Upper lobe of left lung (tissue), 6 donors: Measurements from ENCODE around the gene CFAP45. TPM values are rescaled to one million over a fixed set of nuclear protein-coding genes. Genes with fewer than 3 reads are reported as not detected.

Experiments used
- ATAC-seq, 2 donors: fragments of 200-7000 bp; cut with Tn5 transposase; one replicate each; pipeline ENCODE4 v1.9.1; 2022; ENCODE audit warnings: mild to moderate bottlenecking in 2 of 2, moderate library complexity in 2 of 2; ENCODE audit not compliant: low FRiP score in 2 of 2
- DNase-seq, 2 donors: peaks; one replicate each; pipeline ENCODE4 v3.0.0-alpha.2; 2019 to 2020
- H3K27ac ChIP-seq, 4 donors: fragments of 200-600 bp; sonication (generic); one replicate each; pipeline ENCODE4 v1.5.1; 2016 to 2019
- H3K27me3 ChIP-seq, 4 donors: fragments of 200-600 bp; sonication (generic); one replicate each; pipeline ENCODE4 v1.5.1; 2017 to 2019
- H3K36me3 ChIP-seq, 4 donors: fragments of 200-600 bp; sonication (generic); one replicate each; pipeline ENCODE4 v1.5.1; 2016 to 2019
- H3K4me1 ChIP-seq, 4 donors: fragments of 200-600 bp; sonication (generic); one replicate each; pipeline ENCODE4 v1.5.1; 2018 to 2019
- H3K4me3 ChIP-seq, 4 donors: fragments of 200-600 bp; sonication (generic); one replicate each; pipeline ENCODE4 v1.5.1; 2017 to 2019; ENCODE audit warnings: mild to moderate bottlenecking in 2 of 4, moderate library complexity in 1 of 4
- H3K9me3 ChIP-seq, 4 donors: fragments of 200-600 bp; sonication (generic); one replicate each; pipeline ENCODE4 v1.5.1; 2018 to 2019
- EP300 ChIP-seq, 4 donors: sonication (generic); formaldehyde crosslinking; IDR thresholded peaks; one replicate each; pipeline ENCODE4 v1.5.1; 2017; ENCODE audit warnings: antibody characterized with exemption in 4 of 4, control low read depth in 2 of 4
- POLR2A ChIP-seq, 4 donors: fragments of 450-650 bp; IDR thresholded peaks; one replicate each; pipeline ENCODE4 v1.5.1; 2016 to 2017; ENCODE audit warnings: antibody characterized with exemption in 4 of 4, mild to moderate bottlenecking in 2 of 4
- POLR2AphosphoS5 ChIP-seq, 2 donors: sonication (generic); formaldehyde crosslinking; IDR thresholded peaks; one replicate each; pipeline ENCODE4 v1.5.1; 2017; ENCODE audit warnings: antibody characterized with exemption in 2 of 2
- WGBS, 2 donors: methylation state at CpG; one replicate each; pipeline ENCODE4 v1.1.5; 2017 to 2018; 5-methylcytosine and 5-hydroxymethylcytosine counted together
- total RNA-seq, 6 donors: library from RNA; depleted of rRNA in 4 of 6; stranded (reverse); fragments of >200 nt in 4 of 6; gene quantifications; one replicate each; pipeline versions ENCODE4 v1.1.0 to v1.2.1, GENCODE V29; 2016 to 2021
- TF ChIP-seq, protein P1 (sequence below), 6 experiments: fragments of 450-650 bp in 4 of 6; fragments of 200-600 bp in 2 of 6; sonication (generic) in 2 of 6; IDR thresholded peaks; one replicate each; pipeline ENCODE4 v1.5.1; 2016 to 2019; ENCODE audit warnings: antibody characterized with exemption in 6 of 6
- donor health status: DM: no; HTN: no; CAD: no; lungs with moderate emphysema.
- donor health status: DM: no; HTN: yes; CAD: no; lungs with severe emphysema.

CFAP45 gene
- total RNA-seq, 6 donors from 2014 or later = 1.2 to 34.6 (median 9.0) TPM

DNA sequence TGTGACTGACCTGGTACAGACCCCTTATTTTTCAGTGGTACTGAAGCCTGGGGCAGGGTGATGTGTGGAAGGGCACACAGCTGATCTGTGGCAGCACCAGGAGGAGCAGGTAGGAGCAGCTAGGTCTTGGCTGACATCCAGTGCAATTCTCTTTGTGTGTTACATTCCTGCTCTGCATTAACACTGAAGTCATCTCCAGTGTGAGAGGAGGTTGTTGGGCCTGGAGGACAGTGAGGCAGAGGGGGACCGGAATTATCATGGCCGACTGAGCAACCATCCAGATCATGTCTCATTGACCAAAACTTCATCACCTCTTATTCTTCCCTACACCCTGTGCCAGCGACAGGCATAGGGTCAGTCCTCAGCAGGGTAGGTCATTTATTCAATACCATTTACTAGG, 71.8 kb downstream of the CFAP45 start:
- Histone ChIP-seq H3K36me3 (no peaks in the 10 kb centered on the region), H3K4me1 (peaks cover 7 to 34% (median 23%) of the 10 kb centered on the region in 4 donors), H3K27me3 (no peaks in the 10 kb centered on the region), H3K27ac (peak overlapping the region in 1 of 4 donors; percentile 31), H3K9me3 (no peaks in the 10 kb centered on the region), H3K4me3 (peak overlapping the region in 1 of 4 donors; percentile 37)
- no peak for TF ChIP-seq POLR2A (IDR thresholded peaks at IDR 0.05)
- TF ChIP-seq POLR2AphosphoS5 (IDR thresholded peaks at IDR 0.05) = no peak
- TF ChIP-seq EP300 (IDR thresholded peaks at IDR 0.05) = no peak
- DNase-seq (no peak), ATAC-seq (no peak)
- WGBS, 2 donors = 67 to 96% methylated on average over 3 of the region's 3 CpGs

- 74 to 86% methylated on average over 3 of the region's 3 CpGs for WGBS, 2 donors
- no peaks in the 10 kb centered on the region for H3K9me3 ChIP-seq
- TF ChIP-seq EP300 (IDR thresholded peaks at IDR 0.05) = no peak
- TF ChIP-seq POLR2A (IDR thresholded peaks at IDR 0.05) = no peak
- TF ChIP-seq POLR2AphosphoS5 (IDR thresholded peaks at IDR 0.05) = no peak
- TF ChIP-seq, protein P1, sequence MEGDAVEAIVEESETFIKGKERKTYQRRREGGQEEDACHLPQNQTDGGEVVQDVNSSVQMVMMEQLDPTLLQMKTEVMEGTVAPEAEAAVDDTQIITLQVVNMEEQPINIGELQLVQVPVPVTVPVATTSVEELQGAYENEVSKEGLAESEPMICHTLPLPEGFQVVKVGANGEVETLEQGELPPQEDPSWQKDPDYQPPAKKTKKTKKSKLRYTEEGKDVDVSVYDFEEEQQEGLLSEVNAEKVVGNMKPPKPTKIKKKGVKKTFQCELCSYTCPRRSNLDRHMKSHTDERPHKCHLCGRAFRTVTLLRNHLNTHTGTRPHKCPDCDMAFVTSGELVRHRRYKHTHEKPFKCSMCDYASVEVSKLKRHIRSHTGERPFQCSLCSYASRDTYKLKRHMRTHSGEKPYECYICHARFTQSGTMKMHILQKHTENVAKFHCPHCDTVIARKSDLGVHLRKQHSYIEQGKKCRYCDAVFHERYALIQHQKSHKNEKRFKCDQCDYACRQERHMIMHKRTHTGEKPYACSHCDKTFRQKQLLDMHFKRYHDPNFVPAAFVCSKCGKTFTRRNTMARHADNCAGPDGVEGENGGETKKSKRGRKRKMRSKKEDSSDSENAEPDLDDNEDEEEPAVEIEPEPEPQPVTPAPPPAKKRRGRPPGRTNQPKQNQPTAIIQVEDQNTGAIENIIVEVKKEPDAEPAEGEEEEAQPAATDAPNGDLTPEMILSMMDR (IDR thresholded peaks at IDR 0.05) = no peak
- peak overlapping the region in 3 of 4 donors; percentile 51 to 70 (median 66) for H3K27ac ChIP-seq
- H3K4me3 ChIP-seq = peak overlapping the region in 3 of 4 donors; percentile 8 to 37 (median 30)
- H3K4me1 ChIP-seq = peaks cover 7 to 36% (median 23%) of the 10 kb centered on the region in 4 donors
- DNase-seq = no peak
- no peaks in the 10 kb centered on the region for H3K27me3 ChIP-seq
- no peaks in the 10 kb centered on the region for H3K36me3 ChIP-seq
- ATAC-seq = no peak
These were observed 72.4 kb downstream of the CFAP45 start for GRCh38 chr1:159827549-159827948.

- H3K4me3 ChIP-seq = peak overlapping the region in 3 of 4 donors; percentile 8 to 37 (median 30)
- H3K36me3 ChIP-seq = no peaks in the 10 kb centered on the region
- no peak for ATAC-seq
- H3K9me3 ChIP-seq = no peaks in the 10 kb centered on the region
- no peaks in the 10 kb centered on the region for H3K27me3 ChIP-seq
- 84 to 89% methylated on average over 6 of the region's 6 CpGs for WGBS, 2 donors
- peak overlapping the region in 3 of 4 donors; percentile 51 to 70 (median 66) for H3K27ac ChIP-seq
- peaks cover 7 to 36% (median 23%) of the 10 kb centered on the region in 4 donors for H3K4me1 ChIP-seq
- TF ChIP-seq POLR2A (IDR thresholded peaks at IDR 0.05) = no peak
- TF ChIP-seq POLR2AphosphoS5 (IDR thresholded peaks at IDR 0.05) = no peak
- TF ChIP-seq, protein P1 (IDR thresholded peaks at IDR 0.05) = no peak
- TF ChIP-seq EP300 (IDR thresholded peaks at IDR 0.05) = no peak
- no peak for DNase-seq
These were observed 72.9 kb downstream of the CFAP45 start for GRCh38 chr1:159827102-159827490.

DNA sequence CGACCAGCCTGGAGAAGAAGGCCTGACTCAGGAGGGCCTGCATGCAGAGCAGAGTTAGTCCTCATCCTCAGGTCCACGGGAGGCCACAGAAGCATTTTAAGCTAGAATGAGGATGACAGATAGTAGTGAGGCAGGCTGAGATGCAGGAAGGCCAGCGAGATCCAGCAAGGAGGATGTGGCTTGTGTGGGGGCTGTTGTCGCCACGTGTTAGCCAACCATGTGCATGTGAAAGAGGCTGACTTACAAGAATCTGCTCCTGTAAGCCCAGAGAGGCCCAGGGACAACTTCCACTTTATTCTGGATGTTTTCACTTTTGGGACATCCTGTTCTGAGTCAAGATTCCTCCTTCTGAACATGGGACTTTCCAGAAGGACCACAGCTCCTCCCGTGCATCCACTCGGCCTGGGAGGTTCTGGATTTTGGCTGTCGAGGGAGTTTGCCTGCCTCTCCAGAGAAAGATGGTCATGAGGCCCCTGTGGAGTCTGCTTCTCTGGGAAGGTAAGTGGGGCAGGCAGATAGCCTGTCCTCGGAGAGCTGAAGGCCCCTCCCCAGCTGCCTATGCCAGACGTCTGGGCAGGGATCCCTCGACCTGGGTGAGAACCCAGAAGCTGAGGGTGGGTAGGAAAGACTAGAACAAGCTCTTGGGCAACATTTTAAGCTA, 73.4 kb downstream of the CFAP45 start, which contains the start of gene SLAMF8:
Gene SLAMF8 (plus strand): TSS at position 433 of the 661 bp plus-strand sequence. CDS start 26 bp downstream, at position 459.
- Histone ChIP-seq H3K36me3 (no peaks in the 10 kb centered on the region), H3K9me3 (no peaks in the 10 kb centered on the region), H3K27ac (peak within 1 kb of the TSS in 3 of 4 donors; percentile 51 to 70 (median 66)), H3K4me3 (peak within 1 kb of the TSS in 3 of 4 donors; percentile 8 to 37 (median 30)), H3K4me1 (peaks cover 7 to 36% (median 23%) of the 10 kb centered on the region in 4 donors), H3K27me3 (no peaks in the 10 kb centered on the region)
- ATAC-seq = peak in 1 of 2 donors; percentile 66
- DNase-seq = peak in 1 of 2 donors; percentile 76
- 49 to 65% methylated on average over 11 of the region's 11 CpGs for WGBS, 2 donors
- TF ChIP-seq POLR2AphosphoS5 (IDR thresholded peaks at IDR 0.05) (peak in 1 of 2 donors; percentile 33), EP300 (IDR thresholded peaks at IDR 0.05) (no peak), POLR2A (IDR thresholded peaks at IDR 0.05) (peak in 1 of 4 donors; percentile 38)
- TF ChIP-seq, protein P1 (IDR thresholded peaks at IDR 0.05) = no peak

DNA sequence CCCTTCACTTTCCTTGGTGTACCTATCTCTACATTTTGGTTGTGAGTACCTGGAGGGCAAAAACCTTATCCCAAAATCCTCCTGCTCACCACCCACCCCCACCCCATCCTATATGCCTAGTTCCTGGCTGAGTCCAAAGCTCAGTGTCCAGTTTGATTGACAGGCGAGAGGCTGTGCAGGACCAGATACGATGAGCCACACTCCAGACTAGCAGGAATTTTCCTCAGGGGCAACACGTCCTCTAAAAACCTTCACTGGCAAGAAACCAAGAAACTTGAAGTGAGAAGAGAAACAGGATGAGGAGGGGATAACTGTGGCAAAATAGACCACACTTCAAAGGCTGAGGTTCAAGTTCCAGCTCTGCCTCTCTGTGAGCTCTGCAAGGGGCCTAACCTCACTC, 74.4 kb downstream of the CFAP45 start:
- H3K27me3 ChIP-seq = no peaks in the 10 kb centered on the region
- no peaks in the 10 kb centered on the region for H3K9me3 ChIP-seq
- TF ChIP-seq POLR2A (IDR thresholded peaks at IDR 0.05) (no peak), POLR2AphosphoS5 (IDR thresholded peaks at IDR 0.05) (no peak), EP300 (IDR thresholded peaks at IDR 0.05) (no peak)
- TF ChIP-seq, protein P1 (IDR thresholded peaks at IDR 0.05) = no peak
- 45 to 59% methylated on average over 3 of the region's 3 CpGs for WGBS, 2 donors
- no peak for ATAC-seq
- H3K36me3 ChIP-seq = no peaks in the 10 kb centered on the region
- no peak overlapping the region for H3K27ac ChIP-seq
- no peak overlapping the region for H3K4me3 ChIP-seq
- no peak for DNase-seq
- peaks cover 7 to 36% (median 23%) of the 10 kb centered on the region in 4 donors for H3K4me1 ChIP-seq
